Suprapubic skin (tissue), 4 donors: ENCODE measurements around the gene BZW2. TPM values are rescaled to one million over a fixed set of nuclear protein-coding genes. Genes with fewer than 3 reads are reported as not detected.

ENCODE experiments used
- DNase-seq, 2 donors: peaks; one replicate each; pipeline ENCODE4 v3.0.0-alpha.2; 2019; ENCODE audit warnings: low spot score in 2 of 2
- H3K27ac ChIP-seq: fragments of 200-600 bp; sonication (generic); one replicate; pipeline ENCODE4 v1.5.1; 2019
- H3K27me3 ChIP-seq: fragments of 200-600 bp; sonication (generic); one replicate; pipeline ENCODE4 v1.5.1; 2019
- H3K36me3 ChIP-seq: fragments of 200-600 bp; sonication (generic); one replicate; pipeline ENCODE4 v1.5.1; 2019
- H3K4me1 ChIP-seq: fragments of 200-600 bp; sonication (generic); one replicate; pipeline ENCODE4 v1.5.1; 2019
- H3K4me3 ChIP-seq: fragments of 200-600 bp; sonication (generic); one replicate; pipeline ENCODE4 v1.5.1; 2019; ENCODE audit warnings: mild to moderate bottlenecking
- H3K9me3 ChIP-seq: fragments of 200-600 bp; sonication (generic); one replicate; pipeline ENCODE4 v1.5.1; 2019
- CTCF ChIP-seq, 2 donors: fragments of 200-600 bp in 1 of 2; fragments of 450-650 bp in 1 of 2; sonication (generic) in 1 of 2; IDR thresholded peaks; one replicate each; pipeline ENCODE4 v1.5.1; 2016 to 2019; ENCODE audit warnings: antibody characterized with exemption in 2 of 2, mild to moderate bottlenecking in 1 of 2, moderate library complexity in 1 of 2
- EP300 ChIP-seq: sonication (generic); formaldehyde crosslinking; IDR thresholded peaks from one replicate; pipeline ENCODE4 v1.6.1; 2017; ENCODE audit warnings: antibody characterized with exemption
- POLR2A ChIP-seq, 2 donors: fragments of 450-650 bp; IDR thresholded peaks; one replicate each; pipeline ENCODE4 v1.6.1; 2017; ENCODE audit warnings: antibody characterized with exemption in 2 of 2, mild to moderate bottlenecking in 2 of 2, moderate library complexity in 2 of 2
- POLR2AphosphoS5 ChIP-seq, 3 donors: sonication (generic); formaldehyde crosslinking; IDR thresholded peaks; one replicate each; pipeline ENCODE4 v1.6.1; 2017; ENCODE audit warnings: antibody characterized with exemption in 3 of 3
- WGBS: methylation state at CpG from one replicate; pipeline ENCODE4 v1.1.5; 2018; 5-methylcytosine and 5-hydroxymethylcytosine counted together
- total RNA-seq, 4 donors: library from RNA; depleted of rRNA; stranded (reverse); fragments of >200 nt; gene quantifications; one replicate each; pipeline ENCODE4 v1.1.0, GENCODE V29; 2016

The BZW2 gene
- total RNA-seq, 4 donors from 2014 or later, result 60.5 to 97.9 (median 84.4) TPM

- Histone ChIP-seq H3K4me3 (peak overlapping the region; percentile 68), H3K9me3 (no peaks in the 10 kb centered on the region), H3K27ac (peak overlapping the region; percentile 90), H3K36me3 (no peaks in the 10 kb centered on the region), H3K27me3 (no peaks in the 10 kb centered on the region), H3K4me1 (peaks cover 49% of the 10 kb centered on the region)
- TF ChIP-seq CTCF (IDR thresholded peaks at IDR 0.05) (no peak), POLR2AphosphoS5 (IDR thresholded peaks at IDR 0.05) (no peak), POLR2A (IDR thresholded peaks at IDR 0.05) (no peak), EP300 (no peak)
- 0% methylated on average over 9 of the region's 29 CpGs for WGBS
- DNase-seq, result no peak
Measured at GRCh38 chr7:16646472-16647072, 591 bp downstream of the BZW2 start.

GRCh38 chr7:16647435-16647960 is 1.5 kb downstream of the BZW2 start:
- Histone ChIP-seq H3K27me3 (no peaks in the 10 kb centered on the region), H3K9me3 (no peaks in the 10 kb centered on the region), H3K27ac (no peak overlapping the region), H3K36me3 (no peaks in the 10 kb centered on the region), H3K4me1 (peaks cover 58% of the 10 kb centered on the region), H3K4me3 (peak overlapping the region; percentile 68)
- no peak for TF ChIP-seq POLR2AphosphoS5 (IDR thresholded peaks at IDR 0.05)
- DNase-seq, result no peak
- 60% methylated on average over 2 of the region's 2 CpGs for WGBS

DNA sequence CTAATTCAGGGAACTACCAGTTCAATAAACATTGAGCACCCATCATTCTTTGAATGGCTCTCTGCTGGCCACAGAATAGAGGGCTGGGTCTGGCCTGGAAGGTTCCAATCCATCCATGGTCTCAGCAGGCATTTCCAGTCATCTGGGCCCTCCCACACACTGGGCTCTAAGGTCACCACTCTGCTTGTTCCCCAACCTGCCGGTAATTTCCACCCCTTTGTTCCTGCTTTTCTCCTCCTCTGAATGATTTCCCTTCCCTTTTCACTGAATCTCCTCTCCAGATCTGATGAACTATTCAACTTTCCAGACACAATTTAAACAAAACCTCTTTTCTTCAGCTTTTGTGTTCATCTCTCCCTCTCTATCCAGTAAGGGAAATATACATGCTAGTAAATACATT is 2.6 kb downstream of the BZW2 start:
- no peak for DNase-seq
- WGBS, result 42% methylated on average over 1 of the region's 1 CpG
- Histone ChIP-seq H3K4me1 (peaks cover 66% of the 10 kb centered on the region), H3K27ac (no peak overlapping the region), H3K4me3 (no peak overlapping the region), H3K36me3 (no peaks in the 10 kb centered on the region), H3K27me3 (no peaks in the 10 kb centered on the region), H3K9me3 (no peaks in the 10 kb centered on the region)
- TF ChIP-seq POLR2AphosphoS5 (IDR thresholded peaks at IDR 0.05), result no peak
- no peak for TF ChIP-seq EP300
- TF ChIP-seq POLR2A (IDR thresholded peaks at IDR 0.05), result no peak
- TF ChIP-seq CTCF (IDR thresholded peaks at IDR 0.05), result no peak

DNA sequence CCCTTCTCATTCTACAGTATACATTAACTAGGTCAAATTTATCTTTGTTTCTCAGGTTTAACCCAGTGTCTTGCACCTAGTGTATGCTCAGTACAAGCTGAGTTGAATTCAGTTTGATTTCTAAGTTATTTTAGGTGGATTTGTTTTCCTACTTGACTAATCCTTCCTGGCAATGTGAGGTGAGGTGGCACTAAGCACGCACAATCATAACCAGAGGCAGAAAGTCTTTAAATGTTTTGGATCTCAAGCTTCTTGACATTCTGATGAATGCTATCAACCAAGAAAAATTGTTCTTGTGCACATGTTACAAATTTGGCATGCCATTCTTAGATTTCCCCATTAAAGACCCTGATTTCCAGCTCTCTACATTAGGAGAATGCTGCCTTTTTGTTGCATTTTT is 3.2 kb downstream of the BZW2 start:
- no peak for DNase-seq
- H3K9me3 ChIP-seq, result no peaks in the 10 kb centered on the region
- no peaks in the 10 kb centered on the region for H3K36me3 ChIP-seq
- no peak for TF ChIP-seq POLR2AphosphoS5 (IDR thresholded peaks at IDR 0.05)
- TF ChIP-seq CTCF (IDR thresholded peaks at IDR 0.05), result no peak
- no peak for TF ChIP-seq EP300
- H3K4me1 ChIP-seq, result peaks cover 61% of the 10 kb centered on the region
- H3K27ac ChIP-seq, result no peak overlapping the region
- H3K4me3 ChIP-seq, result no peak overlapping the region
- WGBS, result 50% methylated on average over 1 of the region's 1 CpG
- H3K27me3 ChIP-seq, result no peaks in the 10 kb centered on the region

- WGBS, result 74% methylated on average over 2 of the region's 2 CpGs
- Histone ChIP-seq H3K4me3 (no peak overlapping the region), H3K36me3 (no peaks in the 10 kb centered on the region), H3K27me3 (no peaks in the 10 kb centered on the region), H3K27ac (no peak overlapping the region), H3K4me1 (peaks cover 59% of the 10 kb centered on the region), H3K9me3 (no peaks in the 10 kb centered on the region)
- DNase-seq, result no peak
- TF ChIP-seq POLR2AphosphoS5 (IDR thresholded peaks at IDR 0.05) (no peak), EP300 (no peak), CTCF (IDR thresholded peaks at IDR 0.05) (no peak), POLR2A (IDR thresholded peaks at IDR 0.05) (no peak)
Measured at GRCh38 chr7:16650266-16650665, 4.3 kb downstream of the BZW2 start.
